ENCODE data around the gene LHCGR.
A peak's percentile ranks its signal among the peaks of the same experiment; 100 is the strongest.

LHCGR gene

GRCh38 chr2:48693645-48694044 is 61.9 kb downstream of the LHCGR start:
- no peak overlapping the region for H2AK5ac ChIP-seq (ENCODE audit: low read length)
- H3K4me3 ChIP-seq (ENCODE audit: low read length) = no peak overlapping the region
- no peak overlapping the region for H3K4me2 ChIP-seq (ENCODE audit: low read length)
- H3K27ac ChIP-seq (ENCODE audit: low read depth, low read length) = no peak overlapping the region
- no peaks in the 10 kb centered on the region for H3K79me1 ChIP-seq (ENCODE audit: low read length)
- peak; percentile 87 for DNase-seq
- no peak overlapping the region for H2BK120ac ChIP-seq (ENCODE audit: low read depth, low read length)
- no peak overlapping the region for H2BK5ac ChIP-seq (ENCODE audit: low read length)
- no peak overlapping the region for H3K4ac ChIP-seq (ENCODE audit: low read depth, low read length)
- H2BK15ac ChIP-seq (replicated peaks; ENCODE audit: low read depth) = no peak overlapping the region
- WGBS (ENCODE audit: extremely low coverage, insufficient coverage, low lambda C conversion rate) = no CpG with 5 or more reads among the region's 3 CpGs
- peaks cover 2% of the 10 kb centered on the region for H3K4me1 ChIP-seq (ENCODE audit: control insufficient read depth, low read depth, low read length)
- H4K5ac ChIP-seq (ENCODE audit: low read length) = no peak overlapping the region
- no peak overlapping the region for H4K8ac ChIP-seq (ENCODE audit: low read depth, low read length)
- no peaks in the 10 kb centered on the region for H3K36me3 ChIP-seq (ENCODE audit: control insufficient read depth, insufficient read depth, low read length)
- H3K79me2 ChIP-seq (ENCODE audit: control insufficient read depth, insufficient read depth, low read length) = no peaks in the 10 kb centered on the region
- no peak overlapping the region for H3K23ac ChIP-seq (ENCODE audit: low read length)
- H3K27me3 ChIP-seq (ENCODE audit: insufficient read depth, low read length, poor library complexity) = no peaks in the 10 kb centered on the region
- no peak overlapping the region for H3K9ac ChIP-seq (ENCODE audit: low read length)
- H3K56ac ChIP-seq (ENCODE audit: low read length) = no peak overlapping the region
- no peak overlapping the region for H3K18ac ChIP-seq (ENCODE audit: low read length)

GRCh38 chr2:48693066-48693465 is 62.5 kb downstream of the LHCGR start:
- Histone ChIP-seq H3K79me1 (ENCODE audit: low read length) (no peaks in the 10 kb centered on the region), H2BK120ac (ENCODE audit: low read depth, low read length) (no peak overlapping the region), H3K4me2 (ENCODE audit: low read length) (no peak overlapping the region), H3K27ac (ENCODE audit: low read depth, low read length) (no peak overlapping the region), H3K18ac (ENCODE audit: low read length) (no peak overlapping the region), H4K5ac (ENCODE audit: low read length) (peak overlapping the region; percentile 5), H3K4ac (ENCODE audit: low read depth, low read length) (no peak overlapping the region), H3K27me3 (ENCODE audit: insufficient read depth, low read length, poor library complexity) (no peaks in the 10 kb centered on the region), H3K4me1 (ENCODE audit: control insufficient read depth, low read depth, low read length) (peaks cover 2% of the 10 kb centered on the region), H2BK5ac (ENCODE audit: low read length) (no peak overlapping the region), H3K4me3 (ENCODE audit: low read length) (no peak overlapping the region), H3K56ac (ENCODE audit: low read length) (no peak overlapping the region), H3K9ac (ENCODE audit: low read length) (no peak overlapping the region), H4K8ac (ENCODE audit: low read depth, low read length) (no peak overlapping the region), H2BK15ac (replicated peaks; ENCODE audit: low read depth) (no peak overlapping the region), H3K36me3 (ENCODE audit: control insufficient read depth, insufficient read depth, low read length) (no peaks in the 10 kb centered on the region), H3K79me2 (ENCODE audit: control insufficient read depth, insufficient read depth, low read length) (no peaks in the 10 kb centered on the region), H2AK5ac (ENCODE audit: low read length) (no peak overlapping the region), H3K23ac (ENCODE audit: low read length) (no peak overlapping the region)
- peak; percentile 71 for DNase-seq
- no CpG with 5 or more reads among the region's 4 CpGs for WGBS (ENCODE audit: extremely low coverage, insufficient coverage, low lambda C conversion rate)

- no peaks in the 10 kb centered on the region for H3K36me3 ChIP-seq (ENCODE audit: control insufficient read depth, insufficient read depth, low read length)
- H3K4me2 ChIP-seq (ENCODE audit: low read length) = no peak overlapping the region
- no peak overlapping the region for H3K4ac ChIP-seq (ENCODE audit: low read depth, low read length)
- no peaks in the 10 kb centered on the region for H3K79me2 ChIP-seq (ENCODE audit: control insufficient read depth, insufficient read depth, low read length)
- H3K4me3 ChIP-seq (ENCODE audit: low read length) = no peak overlapping the region
- H3K27me3 ChIP-seq (ENCODE audit: insufficient read depth, low read length, poor library complexity) = no peaks in the 10 kb centered on the region
- no peak overlapping the region for H3K23ac ChIP-seq (ENCODE audit: low read length)
- whole genome bisulfite sequencing (ENCODE audit: extremely low coverage, insufficient coverage, low lambda C conversion rate) = no CpG with 5 or more reads among the region's 3 CpGs
- H2AK5ac ChIP-seq (ENCODE audit: low read length) = no peak overlapping the region
- H2BK5ac ChIP-seq (ENCODE audit: low read length) = no peak overlapping the region
- no peak overlapping the region for H3K27ac ChIP-seq (ENCODE audit: low read depth, low read length)
- H2BK120ac ChIP-seq (ENCODE audit: low read depth, low read length) = no peak overlapping the region
- no peaks in the 10 kb centered on the region for H3K79me1 ChIP-seq (ENCODE audit: low read length)
- DNase-seq = peak; percentile 71
- no peak overlapping the region for H3K56ac ChIP-seq (ENCODE audit: low read length)
- no peak overlapping the region for H4K5ac ChIP-seq (ENCODE audit: low read length)
- no peak overlapping the region for H2BK15ac ChIP-seq (replicated peaks; ENCODE audit: low read depth)
- no peak overlapping the region for H3K18ac ChIP-seq (ENCODE audit: low read length)
- H4K8ac ChIP-seq (ENCODE audit: low read depth, low read length) = no peak overlapping the region
- peaks cover 2% of the 10 kb centered on the region for H3K4me1 ChIP-seq (ENCODE audit: control insufficient read depth, low read depth, low read length)
- no peak overlapping the region for H3K9ac ChIP-seq (ENCODE audit: low read length)
Measured at GRCh38 chr2:48691935-48692691, 63.4 kb downstream of the LHCGR start.

GRCh38 chr2:48685126-48685525 is 70.4 kb downstream of the LHCGR start:
- Histone ChIP-seq H3K27me3 (ENCODE audit: insufficient read depth, low read length, poor library complexity) (no peaks in the 10 kb centered on the region), H2AK5ac (ENCODE audit: low read length) (no peak overlapping the region), H3K56ac (ENCODE audit: low read length) (no peak overlapping the region), H2BK15ac (replicated peaks; ENCODE audit: low read depth) (no peak overlapping the region), H3K23ac (ENCODE audit: low read length) (no peak overlapping the region), H2BK5ac (ENCODE audit: low read length) (no peak overlapping the region), H3K18ac (ENCODE audit: low read length) (no peak overlapping the region), H3K36me3 (ENCODE audit: control insufficient read depth, insufficient read depth, low read length) (no peaks in the 10 kb centered on the region), H3K79me2 (ENCODE audit: control insufficient read depth, insufficient read depth, low read length) (no peaks in the 10 kb centered on the region), H3K4me2 (ENCODE audit: low read length) (no peak overlapping the region), H3K27ac (ENCODE audit: low read depth, low read length) (no peak overlapping the region), H2BK120ac (ENCODE audit: low read depth, low read length) (no peak overlapping the region), H3K4ac (ENCODE audit: low read depth, low read length) (no peak overlapping the region), H3K4me3 (ENCODE audit: low read length) (no peak overlapping the region), H3K9ac (ENCODE audit: low read length) (no peak overlapping the region), H3K79me1 (ENCODE audit: low read length) (no peaks in the 10 kb centered on the region), H3K4me1 (ENCODE audit: control insufficient read depth, low read depth, low read length) (no peaks in the 10 kb centered on the region), H4K8ac (ENCODE audit: low read depth, low read length) (no peak overlapping the region), H4K5ac (ENCODE audit: low read length) (no peak overlapping the region)
- no CpG with 5 or more reads among the region's 1 CpG for WGBS (ENCODE audit: extremely low coverage, insufficient coverage, low lambda C conversion rate)
- no peak for DNase-seq

- no CpG with 5 or more reads among the region's 2 CpGs for WGBS (ENCODE audit: extremely low coverage, insufficient coverage, low lambda C conversion rate)
- no peaks in the 10 kb centered on the region for H3K79me1 ChIP-seq (ENCODE audit: low read length)
- H4K5ac ChIP-seq (ENCODE audit: low read length) = no peak overlapping the region
Measured at GRCh38 chr2:48677450-48677849, 78.1 kb downstream of the LHCGR start.

GRCh38 chr2:48674933-48675332 is 80.6 kb downstream of the LHCGR start:
- H3K18ac ChIP-seq (ENCODE audit: low read length) = no peak overlapping the region
- no peak overlapping the region for H4K8ac ChIP-seq (ENCODE audit: low read depth, low read length)
- no peak overlapping the region for H3K9ac ChIP-seq (ENCODE audit: low read length)
- H3K4me2 ChIP-seq (ENCODE audit: low read length) = no peak overlapping the region
- H2BK15ac ChIP-seq (replicated peaks; ENCODE audit: low read depth) = no peak overlapping the region
- no peak overlapping the region for H2BK5ac ChIP-seq (ENCODE audit: low read length)
- H3K4me1 ChIP-seq (ENCODE audit: control insufficient read depth, low read depth, low read length) = no peaks in the 10 kb centered on the region
- H3K36me3 ChIP-seq (ENCODE audit: control insufficient read depth, insufficient read depth, low read length) = no peaks in the 10 kb centered on the region
- no peak overlapping the region for H3K4ac ChIP-seq (ENCODE audit: low read depth, low read length)
- no peak overlapping the region for H3K4me3 ChIP-seq (ENCODE audit: low read length)
- WGBS (ENCODE audit: extremely low coverage, insufficient coverage, low lambda C conversion rate) = no CpG with 5 or more reads among the region's 2 CpGs
- no peak overlapping the region for H4K5ac ChIP-seq (ENCODE audit: low read length)
- H3K79me2 ChIP-seq (ENCODE audit: control insufficient read depth, insufficient read depth, low read length) = no peaks in the 10 kb centered on the region
- H3K23ac ChIP-seq (ENCODE audit: low read length) = no peak overlapping the region
- no peaks in the 10 kb centered on the region for H3K79me1 ChIP-seq (ENCODE audit: low read length)
- DNase-seq = no peak
- no peak overlapping the region for H2BK120ac ChIP-seq (ENCODE audit: low read depth, low read length)
- H2AK5ac ChIP-seq (ENCODE audit: low read length) = no peak overlapping the region
- H3K27me3 ChIP-seq (ENCODE audit: insufficient read depth, low read length, poor library complexity) = no peaks in the 10 kb centered on the region
- no peak overlapping the region for H3K56ac ChIP-seq (ENCODE audit: low read length)
- no peak overlapping the region for H3K27ac ChIP-seq (ENCODE audit: low read depth, low read length)

More at GRCh38 chr2:48677450-48677849, 78.1 kb downstream of the LHCGR start:
- Histone ChIP-seq H3K9ac (ENCODE audit: low read length) (no peak overlapping the region), H3K4me1 (ENCODE audit: control insufficient read depth, low read depth, low read length) (no peaks in the 10 kb centered on the region), H3K23ac (ENCODE audit: low read length) (no peak overlapping the region), H2BK15ac (replicated peaks; ENCODE audit: low read depth) (no peak overlapping the region), H3K27ac (ENCODE audit: low read depth, low read length) (no peak overlapping the region), H3K79me2 (ENCODE audit: control insufficient read depth, insufficient read depth, low read length) (no peaks in the 10 kb centered on the region), H3K27me3 (ENCODE audit: insufficient read depth, low read length, poor library complexity) (no peaks in the 10 kb centered on the region), H3K4ac (ENCODE audit: low read depth, low read length) (no peak overlapping the region), H3K4me2 (ENCODE audit: low read length) (no peak overlapping the region), H3K36me3 (ENCODE audit: control insufficient read depth, insufficient read depth, low read length) (no peaks in the 10 kb centered on the region), H3K56ac (ENCODE audit: low read length) (no peak overlapping the region), H3K18ac (ENCODE audit: low read length) (no peak overlapping the region), H2BK120ac (ENCODE audit: low read depth, low read length) (no peak overlapping the region), H4K8ac (ENCODE audit: low read depth, low read length) (no peak overlapping the region), H2AK5ac (ENCODE audit: low read length) (no peak overlapping the region), H2BK5ac (ENCODE audit: low read length) (no peak overlapping the region), H3K4me3 (ENCODE audit: low read length) (no peak overlapping the region)
- no peak for DNase-seq
